B cell (primary cell): ENCODE results near the gene MAP3K7. TPM values are rescaled to one million over a fixed set of nuclear protein-coding genes. Genes with fewer than 3 reads are reported as not detected.

Experiments
- ATAC-seq: fragments of 200-7000 bp; cut with Tn5 transposase; one replicate; pipeline ENCODE4 v1.10.0; 2021; ENCODE audit warnings: low read depth, mild to moderate bottlenecking, moderate number of reproducible peaks, moderate library complexity
- CTCF ChIA-PET: fragments of 350-600 bp; sonication (Branson Sonifier 250); formaldehyde crosslinking; loops from one replicate; lab custom pipeline; 2021; ENCODE audit warnings: antibody characterized with exemption, inconsistent platforms; lab: Charles Lee
- POLR2A ChIA-PET: fragments of 350-600 bp; sonication (Branson Sonifier 250); formaldehyde crosslinking; loops from one replicate; lab custom pipeline; 2021; ENCODE audit warnings: antibody characterized with exemption; lab: Charles Lee
- DNase-seq: peaks from one replicate; pipeline ENCODE4 v3.0.0; 2013
- H2AFZ ChIP-seq: 2 replicates; pipeline ENCODE4 v1.6.1; 2012; ENCODE audit warnings: mild to moderate bottlenecking, low read depth, low read length; ENCODE audit not compliant: insufficient read depth, poor library complexity, severe bottlenecking
- H3K27ac ChIP-seq, 2 donors: 1 replicate in 1 of 2; 2 replicates in 1 of 2; pipeline ENCODE4 v1.5.1; 2012 to 2013; ENCODE audit warnings: low read length in 2 of 2, mild to moderate bottlenecking in 2 of 2, moderate library complexity in 1 of 2
- H3K27me3 ChIP-seq, 4 experiments: fragments of 200-600 bp in 1 of 4; sonication (generic) in 1 of 4; replicated peaks in 1 of 4; 1 replicate in 2 of 4; 2 replicates in 2 of 4; pipeline versions ENCODE4 v1.6.1 to v1.7.0; 2013 to 2016; ENCODE audit warnings: low read length in 3 of 4, mild to moderate bottlenecking in 2 of 4, mixed read lengths in 1 of 4, moderate library complexity in 1 of 4; ENCODE audit not compliant: insufficient read depth in 4 of 4, control insufficient read depth in 3 of 4; ENCODE audit errors: control extremely low read depth in 1 of 4
- H3K36me3 ChIP-seq, 2 experiments: replicated peaks in 1 of 2; 1 replicate in 1 of 2; 2 replicates in 1 of 2; pipeline versions ENCODE4 v1.6.1 to v1.7.1; 2013; ENCODE audit warnings: low read length in 1 of 2; ENCODE audit not compliant: insufficient read depth in 2 of 2, control insufficient read depth in 1 of 2; ENCODE audit errors: control extremely low read depth in 1 of 2, extremely low read depth in 1 of 2
- H3K4me1 ChIP-seq, 2 donors: fragments of 200-600 bp in 1 of 2; sonication (generic) in 1 of 2; 1 replicate in 1 of 2; 2 replicates in 1 of 2; pipeline versions ENCODE4 v1.5.1 to v1.6.1; 2013 to 2017; ENCODE audit warnings: low read length in 2 of 2; ENCODE audit not compliant: control insufficient read depth in 2 of 2, insufficient read depth in 2 of 2
- H3K4me2 ChIP-seq: replicated peaks from 2 replicates; pipeline ENCODE3; 2012; ENCODE audit warnings: mild to moderate bottlenecking, low read depth, low read length; ENCODE audit not compliant: poor library complexity, severe bottlenecking
- H3K4me3 ChIP-seq, 5 experiments: fragments of 200-600 bp in 1 of 5; sonication (generic) in 1 of 5; 1 replicate in 3 of 5; 2 replicates in 2 of 5; pipeline versions ENCODE4 v1.5.1 to v1.7.0; 2011 to 2016; ENCODE audit warnings: low read length in 4 of 5, mild to moderate bottlenecking in 4 of 5, low read depth in 2 of 5, control low read depth in 1 of 5, moderate library complexity in 1 of 5; ENCODE audit not compliant: insufficient read depth in 1 of 5; ENCODE audit errors: control extremely low read depth in 1 of 5, extremely low read depth in 1 of 5
- H3K79me2 ChIP-seq: fragments of 200-600 bp; sonication (generic); one replicate; pipeline ENCODE4 v1.6.0; 2016; ENCODE audit warnings: low read length; ENCODE audit not compliant: control insufficient read depth, insufficient read depth
- H3K9ac ChIP-seq: fragments of 200-600 bp; sonication (generic); 2 replicates; pipeline ENCODE4 v1.6.1; 2017; ENCODE audit warnings: mild to moderate bottlenecking, low read length, moderate library complexity
- H3K9me3 ChIP-seq, 3 donors: one replicate each; pipeline versions ENCODE4 v1.6.1 to v1.7.1; 2013; ENCODE audit warnings: low read length in 2 of 3; ENCODE audit not compliant: control insufficient read depth in 2 of 3, insufficient read depth in 1 of 3; ENCODE audit errors: control extremely low read depth in 1 of 3
- H4K20me1 ChIP-seq: 2 replicates; pipeline ENCODE4 v1.6.0; 2012; ENCODE audit warnings: mild to moderate bottlenecking, low read length; ENCODE audit not compliant: insufficient read depth, control insufficient read depth, poor library complexity, severe bottlenecking
- H3K27ac Mint-ChIP-seq: one replicate; pipeline ENCODE4 v1.8.0; 2021; ENCODE audit warnings: mixed read lengths
- H3K27me3 Mint-ChIP-seq: one replicate; pipeline ENCODE4 v1.8.0; 2021; ENCODE audit warnings: mixed read lengths
- H3K4me1 Mint-ChIP-seq: one replicate; pipeline ENCODE4 v1.8.0; 2021; ENCODE audit warnings: mixed read lengths
- H3K4me3 Mint-ChIP-seq: one replicate; pipeline ENCODE4 v1.8.0; 2021; ENCODE audit warnings: mixed read lengths
- H3K9me3 Mint-ChIP-seq: one replicate; pipeline ENCODE4 v1.8.0; 2022; ENCODE audit warnings: mixed read lengths; ENCODE audit not compliant: insufficient read depth
- CTCF ChIP-seq: fragments of 200-600 bp; IDR thresholded peaks from one replicate; pipeline ENCODE4 v1.8.0; 2022; ENCODE audit warnings: antibody characterized with exemption, mild to moderate bottlenecking
- EZH2 ChIP-seq: IDR thresholded peaks from 2 replicates; pipeline ENCODE4 v1.6.1; 2012; ENCODE audit warnings: borderline replicate concordance, low read depth, mild to moderate bottlenecking, moderate library complexity, low read length; ENCODE audit not compliant: insufficient read depth, poor library complexity, severe bottlenecking
- WGBS: methylation state at CpG from one replicate; pipeline ENCODE4 v1.1.5; 2013; ENCODE audit warnings: missing lambda C conversion rate; ENCODE audit not compliant: insufficient coverage; 5-methylcytosine and 5-hydroxymethylcytosine counted together
- intact Hi-C: fragments of 100-400 bp; cut with micrococcal nuclease; formaldehyde crosslinking; loops from one replicate; pipeline ENCODE4 v1.10.0; 2022
- polyA plus RNA-seq: library from polyadenylated mRNA; depleted of rRNA; stranded (reverse); fragments of >200 nt; gene quantifications from 2 replicates; pipeline ENCODE4 v1.2.3, GENCODE V29; 2012
- total RNA-seq, 2 donors: library from RNA; stranded (reverse); fragments of 120-200 nt in 1 of 2; gene quantifications; 1 replicate in 1 of 2; 2 replicates in 1 of 2; pipeline versions ENCODE4 v1.2.3 to v1.2.4, GENCODE V29; 2013 to 2022

The MAP3K7 gene
- total and polyA plus RNA-seq, 2 donors (not counting 1 experiment from before 2014, with no cell fraction given) = 15.0 to 32.8 TPM

GRCh38 chr6:90586546-90586835 lies 381 bp downstream of the MAP3K7 start:
- ATAC-seq = peak; percentile 22

More at GRCh38 chr6:90586546-90586835, 381 bp downstream of the MAP3K7 start:
- Histone ChIP-seq H3K9me3 (no peaks in the 10 kb centered on the region), H3K4me1 (peaks cover 15 to 30% of the 10 kb centered on the region in 2 donors), H3K9ac (peak overlapping the region; percentile 90), H3K36me3 (no peaks in the 10 kb centered on the region), H3K4me3 (peak overlapping the region; percentile 91 to 98 (median 96)), H2AFZ (peak overlapping the region; percentile 89), H3K79me2 (peaks cover 54% of the 10 kb centered on the region), H3K27me3 (peaks cover 0 to 3% (median under 1%) of the 10 kb centered on the region in 4 experiments), H3K4me2 (peak overlapping the region; percentile 81), H3K27ac (peak overlapping the region; percentile 90 to 100), H4K20me1 (peaks cover 22% of the 10 kb centered on the region)
- intact Hi-C loops = loop anchor here (2.0 to 5.0 kb wide), 3 partner anchors 758 to 1624 kb away; partner anchors contain the start of genes CASP8AP2, RNGTT and UBE2J1
- ChIA-PET CTCF (interaction anchor here (1.5 kb wide), 1 partner anchor 11 kb away, joined by 5 read pairs; no protein-coding TSS in a partner anchor), POLR2A (no interaction called here)
- peaks cover 6% of the 10 kb centered on the region for H3K27me3 Mint-ChIP-seq
- peaks cover 42% of the 10 kb centered on the region for H3K4me1 Mint-ChIP-seq
- WGBS = under 1% methylated on average over 13 of the region's 18 CpGs
- H3K9me3 Mint-ChIP-seq = no peaks in the 10 kb centered on the region
- H3K4me3 Mint-ChIP-seq = peak overlapping the region; percentile 98
- no peak for DNase-seq
- H3K27ac Mint-ChIP-seq = peak overlapping the region; percentile 100
- TF ChIP-seq CTCF (no peak), EZH2 (no peak)
